ENCODE data around the gene CA14.

GRCh38 chr1:150281221-150281757 is 23.7 kb downstream of the CA14 start:
- TF ChIP-seq CTCF (IDR thresholded peaks at IDR 0.05) (peak; percentile 80), POLR2A (IDR thresholded peaks at IDR 0.05; ENCODE audit: low read length) (no peak), KDM1A (IDR thresholded peaks at IDR 0.05; ENCODE audit: low read depth) (no peak), HMGXB4 (CRISPR knock-in tag; IDR thresholded peaks at IDR 0.05; ENCODE audit: borderline replicate concordance) (no peak), MAFK (IDR thresholded peaks at IDR 0.05; ENCODE audit: partially characterized antibody) (no peak), RNF2 (IDR thresholded peaks at IDR 0.05; ENCODE audit: borderline replicate concordance, low read depth) (no peak), NR3C1 (IDR thresholded peaks at IDR 0.05) (no peak), CHD2 (IDR thresholded peaks at IDR 0.05; ENCODE audit: low read length, partially characterized antibody) (no peak)
